ENCODE results near the gene PPP1R14B.

The PPP1R14B gene

DNA sequence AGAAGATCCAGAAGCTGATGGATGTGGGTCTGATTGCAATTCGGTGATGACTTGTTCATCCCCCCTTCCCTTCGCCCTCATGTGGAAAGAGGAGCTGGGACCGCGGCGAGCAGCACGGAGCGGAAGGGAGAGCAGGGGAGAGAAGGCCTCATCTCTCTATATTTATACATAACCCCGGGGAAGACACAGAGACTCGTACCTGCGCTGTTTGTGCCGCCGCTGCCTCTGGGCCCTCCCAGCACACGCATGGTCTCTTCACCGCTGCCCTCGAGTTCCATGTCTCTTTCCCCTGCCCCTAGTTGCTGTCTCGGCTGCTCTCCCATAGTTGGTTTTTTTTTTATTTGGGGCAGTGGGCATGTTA lies 42.7 kb downstream of the PPP1R14B start:
- peaks cover 24% of the 10 kb centered on the region for H3K36me3 Mint-ChIP-seq
- H3K27ac Mint-ChIP-seq: peak overlapping the region; percentile 80
- ATAC-seq (ENCODE audit: low read depth): no peak

DNA sequence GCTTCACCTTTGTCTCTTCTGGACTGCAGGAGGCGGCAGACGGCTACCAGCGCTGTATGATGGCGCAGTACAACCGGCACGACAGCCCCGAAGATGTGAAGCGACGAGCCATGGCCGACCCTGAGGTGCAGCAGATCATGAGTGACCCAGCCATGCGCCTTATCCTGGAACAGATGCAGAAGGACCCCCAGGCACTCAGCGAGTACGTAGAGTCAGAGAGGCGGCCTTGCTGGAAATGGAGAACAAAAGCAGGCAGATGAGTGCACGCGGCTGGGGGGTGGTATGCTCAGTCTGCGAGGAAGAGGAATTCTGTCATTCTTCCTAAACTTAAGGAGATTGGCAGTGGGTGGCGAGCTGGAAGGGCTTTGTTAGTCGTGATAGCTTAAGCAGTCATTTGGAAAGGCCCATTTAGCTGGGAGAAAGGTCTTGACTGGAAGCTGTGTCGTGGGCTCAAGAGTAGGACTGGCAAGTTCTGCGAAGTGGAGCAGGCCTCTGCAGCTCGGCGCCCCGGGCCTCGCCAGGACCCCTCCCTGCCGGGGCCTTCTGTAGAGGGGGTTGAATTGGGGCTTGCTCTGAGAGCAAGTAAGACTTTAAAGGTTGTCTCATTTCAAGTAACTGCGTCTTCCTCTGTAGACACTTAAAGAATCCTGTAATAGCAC lies 43.2 kb downstream of the PPP1R14B start:
- Mint-ChIP-seq H3K4me3 (no peak overlapping the region), H3K4me1 (peaks cover 23% of the 10 kb centered on the region), H3K27ac (peak overlapping the region; percentile 70), H3K27me3 (no peaks in the 10 kb centered on the region), H3K36me3 (peaks cover 22% of the 10 kb centered on the region), H3K9me3 (no peaks in the 10 kb centered on the region)
- DNase-seq (ENCODE audit: low spot score in 2 of 2): no peak
- no peak for ATAC-seq (ENCODE audit: low read depth)

More for the DNA sequence above, 42.7 kb downstream of the PPP1R14B start:
- H3K4me3 Mint-ChIP-seq: no peak overlapping the region
- H3K4me1 Mint-ChIP-seq: peaks cover 27% of the 10 kb centered on the region
- no peaks in the 10 kb centered on the region for H3K27me3 Mint-ChIP-seq
- no peak for DNase-seq (ENCODE audit: low spot score in 2 of 2)
- H3K9me3 Mint-ChIP-seq: no peaks in the 10 kb centered on the region

DNA sequence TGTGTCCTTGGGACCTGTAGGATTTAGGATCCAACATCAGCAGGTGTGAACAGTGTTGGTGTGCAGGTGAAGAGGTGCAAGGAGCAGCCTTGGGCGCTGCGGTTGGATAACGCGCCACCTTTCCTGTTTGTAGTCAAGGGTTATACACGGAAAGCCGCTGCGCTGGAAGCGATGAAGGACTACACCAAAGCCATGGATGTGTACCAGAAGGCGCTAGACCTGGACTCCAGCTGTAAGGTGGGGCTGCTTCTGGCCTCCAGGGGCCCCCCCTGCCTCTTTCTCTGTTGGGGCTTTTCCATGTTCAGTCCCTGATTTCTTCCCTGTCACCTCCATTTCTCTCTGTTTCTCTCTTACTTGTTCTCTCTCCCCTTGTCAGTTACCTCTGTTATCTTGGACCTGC lies 43.8 kb downstream of the PPP1R14B start:
- DNase-seq (ENCODE audit: low spot score in 2 of 2) (no peak), ATAC-seq (ENCODE audit: low read depth) (no peak)
- H3K27ac Mint-ChIP-seq: peak overlapping the region; percentile 70
- H3K36me3 Mint-ChIP-seq: peaks cover 22% of the 10 kb centered on the region
- no peak overlapping the region for H3K4me3 Mint-ChIP-seq
- H3K4me1 Mint-ChIP-seq: peaks cover 19% of the 10 kb centered on the region
- no peaks in the 10 kb centered on the region for H3K9me3 Mint-ChIP-seq
- no peaks in the 10 kb centered on the region for H3K27me3 Mint-ChIP-seq

DNA sequence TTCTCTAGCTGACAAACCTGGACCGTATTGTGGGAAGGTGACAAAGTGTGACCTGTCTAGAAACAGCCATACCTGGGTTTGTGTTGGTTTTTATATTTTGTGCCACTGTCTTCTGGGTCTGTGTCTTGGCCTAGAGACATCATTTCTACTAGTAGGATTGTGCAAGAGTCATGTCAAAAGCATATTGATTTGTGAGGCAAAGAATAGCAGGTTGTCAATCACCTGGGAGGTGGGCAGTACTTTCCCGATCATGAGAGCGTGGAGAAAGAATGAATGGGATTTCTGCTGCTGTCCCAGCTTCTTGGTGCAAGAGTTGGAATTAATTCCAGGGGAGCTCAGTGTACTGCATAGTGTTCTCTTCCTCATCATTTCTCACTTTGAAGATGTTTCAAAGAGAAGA lies 45.2 kb downstream of the PPP1R14B start:
- no peak for DNase-seq (ENCODE audit: low spot score in 2 of 2)
- Mint-ChIP-seq H3K4me1 (peaks cover 15% of the 10 kb centered on the region), H3K9me3 (no peaks in the 10 kb centered on the region), H3K36me3 (peaks cover 26% of the 10 kb centered on the region), H3K27me3 (no peaks in the 10 kb centered on the region), H3K27ac (no peak overlapping the region), H3K4me3 (no peak overlapping the region)
- ATAC-seq (ENCODE audit: low read depth): no peak

DNA sequence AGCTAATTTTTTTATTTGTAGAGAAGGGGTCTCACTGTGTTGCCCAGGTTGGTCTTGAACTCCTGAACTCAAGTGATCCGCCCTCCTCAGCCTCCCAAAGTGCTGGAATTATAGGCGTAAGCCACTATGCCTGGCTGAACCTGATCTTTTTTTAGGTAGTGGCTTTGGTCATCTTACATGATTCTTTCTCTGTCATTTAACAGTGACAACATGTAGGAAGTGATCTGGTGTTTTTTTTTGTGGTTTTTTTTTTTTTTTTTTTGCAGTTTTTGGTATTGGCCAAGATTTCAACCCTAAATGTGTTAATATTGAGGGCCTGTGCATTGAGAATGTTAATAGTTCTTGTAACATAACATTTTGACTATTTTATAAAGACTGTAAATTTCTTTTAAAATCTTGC lies 48.2 kb downstream of the PPP1R14B start:
- no peak overlapping the region for H3K27ac Mint-ChIP-seq

DNA sequence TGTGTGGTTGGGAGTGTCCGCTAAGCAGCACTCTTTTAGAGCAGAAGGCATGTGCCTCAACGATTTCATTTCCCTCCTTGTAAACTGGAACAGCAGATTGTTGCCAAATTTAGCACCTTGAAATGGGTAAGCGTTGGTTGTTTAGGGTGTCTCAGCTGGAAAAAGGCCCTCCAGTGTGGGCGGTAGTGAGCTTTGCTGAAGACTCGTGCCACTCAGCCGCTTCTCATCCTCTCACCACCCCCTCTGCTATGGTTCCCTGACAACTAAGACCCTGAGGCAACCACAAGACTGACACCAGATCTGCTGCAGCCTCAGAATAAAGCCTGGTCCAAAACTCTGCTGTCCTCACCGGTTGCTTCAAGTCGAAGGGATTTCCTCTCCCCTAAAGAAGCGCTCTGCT lies 50.1 kb downstream of the PPP1R14B start:
- H3K9me3 Mint-ChIP-seq: no peaks in the 10 kb centered on the region
- H3K27me3 Mint-ChIP-seq: no peaks in the 10 kb centered on the region
- DNase-seq (ENCODE audit: low spot score in 2 of 2) (no peak), ATAC-seq (ENCODE audit: low read depth) (no peak)
- no peak overlapping the region for H3K27ac Mint-ChIP-seq
- H3K4me1 Mint-ChIP-seq: peaks cover 3% of the 10 kb centered on the region
- no peak overlapping the region for H3K4me3 Mint-ChIP-seq
- peaks cover 25% of the 10 kb centered on the region for H3K36me3 Mint-ChIP-seq

More for the DNA sequence above, 48.2 kb downstream of the PPP1R14B start:
- no peak overlapping the region for H3K4me3 Mint-ChIP-seq
- no peaks in the 10 kb centered on the region for H3K27me3 Mint-ChIP-seq
- no peak for DNase-seq (ENCODE audit: low spot score in 2 of 2)
- no peak for ATAC-seq (ENCODE audit: low read depth)
- H3K4me1 Mint-ChIP-seq: peaks cover 3% of the 10 kb centered on the region
- H3K36me3 Mint-ChIP-seq: peaks cover 30% of the 10 kb centered on the region
- H3K9me3 Mint-ChIP-seq: no peaks in the 10 kb centered on the region

Measured in memory B cell (primary cell).